GM21723 (cell line): ENCODE results near the gene RHOU.
"Not testable (repeated sequence)": the region's sequence is repeated elsewhere in the genome, so short reads cannot be mapped to it uniquely, and the experiment has no call there.

ENCODE experiments used
- ATAC-seq: cut with Tn5 transposase; IDR thresholded peaks from one replicate; pipeline ENCODE4 v1.9.1; 2021; ENCODE audit warnings: mild to moderate bottlenecking, moderate library complexity; ENCODE audit not compliant: unreplicated experiment

Gene RHOU

DNA sequence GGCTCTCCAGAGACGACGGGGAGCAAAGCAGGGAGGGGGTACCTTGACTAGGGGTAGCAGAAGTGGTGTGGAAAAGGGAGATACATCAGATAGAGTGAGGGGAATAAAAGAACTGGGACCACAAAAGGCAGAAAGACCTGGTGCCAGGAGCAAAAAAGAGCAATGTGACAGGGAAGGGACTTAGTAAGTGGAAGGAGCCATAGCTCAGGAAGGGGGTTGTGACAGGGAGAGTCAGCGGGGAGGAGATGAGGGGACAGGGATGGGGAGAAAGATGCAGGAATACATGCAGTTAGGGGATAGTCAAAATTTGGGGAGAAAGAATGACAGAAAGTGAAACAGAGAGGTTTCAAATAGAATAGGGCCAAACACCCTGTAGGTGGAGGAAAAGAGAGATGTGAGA lies 20.5 kb downstream of the RHOU start:
- ATAC-seq = no peak

DNA sequence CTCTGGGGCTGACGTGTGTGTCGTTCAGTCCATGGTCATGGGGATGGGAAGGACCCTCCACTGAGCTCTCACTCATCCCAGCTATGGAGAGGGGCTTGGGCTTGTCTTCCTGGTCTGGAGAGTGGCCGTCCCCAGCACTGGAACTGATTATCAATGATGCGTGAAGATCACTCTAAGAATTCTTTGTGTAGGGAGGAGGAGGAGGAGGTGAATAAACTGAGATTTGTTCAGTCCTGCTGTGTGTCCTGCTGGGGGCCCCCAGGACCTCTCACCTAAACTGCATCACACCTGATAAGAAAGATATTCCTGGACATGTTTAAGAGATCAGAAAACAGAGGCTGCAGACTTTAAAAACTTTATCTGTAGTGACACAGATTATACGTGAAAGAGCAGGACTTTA lies 21.2 kb downstream of the RHOU start:
- no peak for ATAC-seq

- no peak for ATAC-seq
Observed at GRCh38 chr1:228758447-228758846, 23.2 kb downstream of the RHOU start.

- ATAC-seq = no peak
Observed at GRCh38 chr1:228760979-228761378, 25.7 kb downstream of the RHOU start.

GRCh38 chr1:228763561-228763960 lies 28.3 kb downstream of the RHOU start:
- ATAC-seq = no peak

DNA sequence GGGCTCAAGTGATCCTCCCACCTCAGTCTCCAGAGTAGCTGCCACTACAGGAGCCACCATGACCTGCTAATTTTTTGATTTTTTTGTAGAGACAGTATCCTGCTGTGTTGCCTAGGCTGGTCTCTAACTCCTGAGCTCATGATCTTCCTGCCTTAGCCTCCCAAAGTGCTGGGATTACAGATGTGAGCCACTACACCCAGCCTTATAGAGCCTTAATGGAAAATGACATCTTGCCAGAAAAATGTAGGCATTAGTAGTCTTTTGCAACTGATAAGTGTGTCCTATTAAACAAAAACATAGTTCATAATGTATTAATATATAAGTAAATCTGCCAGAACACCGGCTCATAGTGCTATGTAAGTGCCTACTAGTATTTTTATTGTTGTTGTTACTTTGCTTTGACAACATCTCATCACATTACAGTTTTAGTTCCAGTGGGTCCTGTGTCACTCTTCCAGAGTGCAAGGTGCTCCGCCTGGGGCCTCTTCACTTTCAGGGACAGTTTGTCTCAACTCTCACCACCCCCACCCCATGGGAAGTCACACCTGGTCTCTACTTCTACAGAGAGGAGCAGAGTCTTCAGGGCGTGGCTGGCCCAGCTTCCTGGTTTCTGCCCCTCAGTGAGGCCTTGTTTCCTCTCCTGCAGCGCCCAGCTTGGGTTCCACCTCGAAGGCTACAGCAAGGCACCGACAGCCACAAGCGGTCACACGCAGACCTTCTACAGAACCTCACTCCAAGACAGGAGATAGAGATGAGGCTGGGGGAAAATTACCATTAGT lies 30.1 kb downstream of the RHOU start:
- ATAC-seq = no peak

DNA sequence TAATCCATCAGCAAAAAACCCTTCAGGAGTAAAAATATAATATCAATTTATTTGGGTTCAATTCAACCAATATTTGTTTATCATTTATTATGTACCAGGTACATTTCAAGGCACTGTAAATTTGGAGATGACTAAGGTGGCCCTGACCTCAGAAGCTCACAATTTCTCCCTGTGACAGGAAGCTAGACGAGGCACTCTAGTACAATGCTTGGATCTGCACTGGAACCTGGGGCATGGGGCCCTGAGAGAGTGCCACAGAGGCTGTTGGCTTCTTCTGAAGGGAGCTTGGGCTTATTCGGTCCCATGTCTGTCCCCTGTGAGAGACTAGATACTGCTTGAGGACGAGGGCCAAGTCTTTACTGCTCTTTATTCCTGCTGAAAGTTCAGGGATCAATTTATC lies 31.5 kb downstream of the RHOU start:
- no peak for ATAC-seq

GRCh38 chr1:228767636-228768354 lies 32.5 kb downstream of the RHOU start:
- ATAC-seq = no peak

DNA sequence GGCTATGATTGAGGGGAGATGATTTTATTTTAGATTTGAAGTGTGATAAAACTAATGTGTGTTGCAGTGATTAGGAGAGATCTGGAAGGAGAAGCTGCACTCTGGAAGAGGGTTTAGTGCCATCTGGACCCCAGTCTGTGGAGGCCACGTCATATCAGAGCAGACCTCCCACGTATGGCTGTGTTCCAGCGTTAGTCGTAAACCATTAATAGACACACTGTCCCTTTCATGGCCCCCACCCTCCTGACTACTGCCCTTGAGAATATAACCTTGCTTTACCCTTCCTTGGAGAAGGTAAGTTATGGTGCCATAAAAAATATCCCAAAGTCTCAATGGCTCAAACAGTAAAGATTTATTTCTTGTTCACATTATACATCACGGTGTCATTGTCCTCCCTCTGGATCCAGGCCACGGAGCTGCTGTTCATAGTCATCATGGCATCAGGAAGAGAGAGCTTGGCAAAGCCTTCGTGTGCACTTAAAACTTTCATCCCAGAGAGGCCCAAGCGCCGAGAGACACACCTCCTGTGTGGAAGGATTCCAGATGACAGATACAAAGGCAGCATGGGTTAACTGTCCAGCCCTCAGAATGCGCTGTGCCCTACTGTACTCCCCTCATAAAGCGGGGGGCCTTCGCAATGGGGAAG lies 33.2 kb downstream of the RHOU start:
- ATAC-seq = no peak

DNA sequence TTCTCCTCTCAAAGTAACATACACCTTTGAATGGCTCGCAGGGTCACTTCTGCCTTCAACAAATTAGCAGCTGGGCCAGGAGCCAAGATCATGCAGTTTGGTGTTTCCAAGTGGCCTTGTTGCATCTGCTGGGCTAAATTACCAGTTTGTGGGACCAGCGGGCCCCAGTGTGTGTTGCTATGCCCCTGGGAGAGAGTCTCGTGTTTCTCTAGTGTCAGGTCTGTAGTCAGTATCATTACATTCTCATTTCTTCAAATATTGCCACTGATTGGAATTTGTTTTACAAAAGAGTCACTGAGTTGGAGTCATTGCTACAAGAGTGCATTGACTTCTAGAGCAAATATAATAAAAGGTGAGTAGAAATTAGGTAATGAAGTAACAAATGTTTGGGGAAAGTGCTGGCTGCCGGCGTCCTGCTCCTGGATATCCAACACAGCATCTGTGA lies 35.5 kb downstream of the RHOU start:
- ATAC-seq = no peak

DNA sequence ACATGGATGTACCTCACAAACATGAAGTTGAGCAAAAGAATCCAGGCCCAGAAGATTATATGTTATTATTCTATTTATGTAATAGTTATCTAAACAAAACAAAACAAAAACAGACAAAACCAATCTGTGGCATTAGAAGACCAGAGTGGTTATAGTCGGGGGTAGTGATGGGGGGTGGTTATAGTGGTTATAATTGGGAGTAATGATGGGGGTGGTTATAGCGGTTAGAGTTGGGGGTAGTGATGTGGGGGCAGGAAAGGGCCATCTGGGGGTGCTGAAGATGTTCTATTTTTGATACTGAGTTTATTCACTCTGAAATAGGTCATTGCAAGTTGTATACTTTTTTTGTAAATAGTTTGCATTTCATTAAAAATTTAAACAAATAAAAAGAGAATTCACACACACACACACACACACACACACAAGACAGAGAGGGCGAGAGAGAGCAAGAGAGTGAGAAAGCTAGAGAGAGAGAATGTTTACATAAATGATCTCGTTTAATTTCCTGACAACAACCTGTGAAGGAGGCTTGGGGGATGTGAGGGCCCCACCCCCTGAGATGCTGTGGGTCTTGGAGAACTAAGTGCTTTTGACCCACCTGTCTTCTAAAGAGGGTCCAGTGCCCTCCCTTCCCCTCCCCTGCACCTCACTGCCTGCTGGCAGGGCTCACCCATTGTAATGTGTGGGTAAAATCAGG lies 37.4 kb downstream of the RHOU start:
- ATAC-seq = no peak

DNA sequence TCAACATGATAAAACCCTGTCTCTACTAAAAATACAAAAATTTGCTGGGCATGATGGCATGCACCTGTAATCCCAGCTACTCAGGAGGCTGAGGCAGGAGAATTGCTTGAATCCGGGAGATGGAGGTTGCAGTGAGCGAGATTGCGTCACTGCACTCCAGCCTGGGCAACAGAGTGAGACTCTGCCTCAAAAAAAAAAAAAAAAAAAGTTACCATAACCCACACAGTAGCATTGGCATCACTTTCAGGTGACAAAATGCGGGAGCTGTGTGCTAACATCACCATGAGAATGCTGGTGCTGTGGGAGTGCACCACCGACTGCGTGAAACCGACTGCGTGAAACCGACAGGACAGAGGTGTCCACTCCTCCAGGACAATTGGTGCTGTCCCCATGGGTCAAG lies 40.7 kb downstream of the RHOU start:
- ATAC-seq = not testable (repeated sequence)

DNA sequence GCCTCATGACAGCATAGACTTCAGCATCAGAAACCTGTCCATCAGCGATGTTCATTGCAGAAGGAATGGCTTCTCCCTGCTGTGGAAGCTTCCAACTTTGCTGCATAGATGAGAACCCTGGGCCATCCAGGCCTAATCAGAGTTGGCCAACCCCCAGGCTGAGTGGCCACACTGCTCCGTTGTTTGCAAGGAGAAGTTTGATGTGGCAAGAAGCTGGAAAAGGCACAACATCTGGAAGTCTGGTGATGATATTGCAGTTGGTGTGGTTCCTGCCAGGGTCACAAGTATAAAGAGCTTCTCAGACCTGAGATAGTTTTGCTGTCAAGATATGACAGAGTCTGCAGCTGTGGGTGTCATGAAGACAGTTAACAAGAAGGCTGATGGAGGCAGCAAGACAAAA lies 41.2 kb downstream of the RHOU start:
- ATAC-seq = no peak

DNA sequence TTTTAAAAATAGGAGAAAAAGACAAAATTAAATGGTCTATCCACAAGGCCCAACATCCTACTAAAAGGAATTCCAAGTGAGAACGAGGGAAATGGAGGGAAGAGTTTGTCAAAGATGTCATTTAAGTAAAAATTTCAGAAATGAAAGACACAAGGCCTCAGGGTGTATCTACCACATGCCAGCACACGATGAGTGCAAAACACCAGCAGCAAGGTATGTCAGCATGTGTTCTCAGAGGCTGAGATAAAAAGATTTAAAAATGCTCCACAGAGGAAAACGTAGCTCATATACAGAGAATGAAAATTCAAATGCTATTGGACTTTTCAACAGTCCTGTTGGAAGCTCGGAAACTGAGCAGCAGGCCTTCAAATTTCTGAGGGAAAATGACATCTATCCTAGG lies 42.0 kb downstream of the RHOU start:
- no peak for ATAC-seq

GRCh38 chr1:228778026-228778425 lies 42.7 kb downstream of the RHOU start:
- ATAC-seq = no peak

GRCh38 chr1:228778466-228778865 lies 43.2 kb downstream of the RHOU start:
- ATAC-seq = no peak

GRCh38 chr1:228778961-228779360 lies 43.7 kb downstream of the RHOU start:
- no peak for ATAC-seq

GRCh38 chr1:228781161-228781808 lies 46.0 kb downstream of the RHOU start:
- no peak for ATAC-seq

GRCh38 chr1:228781809-228782661 lies 46.8 kb downstream of the RHOU start:
- no peak for ATAC-seq
